ENCODE data around the gene ADK. TPM values are rescaled to one million over a fixed set of nuclear protein-coding genes. Genes with fewer than 3 reads are reported as not detected.

ADK gene
- total and polyA plus RNA-seq, 2 donors (not counting 3 experiments of a cell fraction or from before 2014, with no cell fraction given), result 11.7 to 46.5 TPM

DNA sequence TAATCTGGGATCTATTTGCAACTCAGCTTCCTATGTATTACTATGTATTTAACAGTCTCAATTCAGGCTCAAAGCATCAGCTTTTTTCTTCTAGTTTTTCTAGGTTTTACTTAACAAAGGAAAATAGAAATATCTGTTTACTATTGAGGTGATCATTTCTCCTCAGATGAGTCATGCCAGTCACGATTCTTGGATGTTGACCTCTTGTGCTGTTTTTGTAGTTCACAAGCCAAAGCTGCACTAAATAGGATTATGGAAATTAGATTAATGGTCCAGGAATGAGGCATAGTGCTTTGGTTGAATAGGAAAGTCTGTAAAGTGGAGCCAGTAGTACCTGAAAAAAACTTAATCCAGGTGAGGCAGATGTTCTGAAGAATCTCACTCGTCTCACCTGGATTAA lies 477.1 kb downstream of the ADK start:
- TF ChIP-seq FOS (IDR thresholded peaks at IDR 0.05; ENCODE audit: borderline replicate concordance, insufficient read depth, low read length), result peak; percentile 29
- TF ChIP-seq JUN (IDR thresholded peaks at IDR 0.05; ENCODE audit: borderline replicate concordance, insufficient read depth, insufficient read length, low read depth), result peak; percentile 9
- no peak for TF ChIP-seq EZH2 (IDR thresholded peaks at IDR 0.05; ENCODE audit: borderline replicate concordance, low read depth, low read length, severe bottlenecking)
- no peak overlapping the region for H3K4me2 ChIP-seq (ENCODE audit: insufficient read depth, low read length)
- no peak overlapping the region for H2AFZ ChIP-seq (ENCODE audit: low read depth, low read length)
- H3K9me1 ChIP-seq (replicated peaks; ENCODE audit: control insufficient read depth, extremely low read depth, insufficient read depth, low read length), result no peaks in the 10 kb centered on the region
- ChIA-PET POLR2A (interaction anchor here (0.5 kb wide), 1 partner anchor 177 kb away, joined by 5 read pairs; no protein-coding TSS in a partner anchor), CTCF (interaction anchor here (1.5 to 1.7 kb wide), 3 partner anchors 10 to 45 kb away, joined by 3 to 6 read pairs (median 3); no protein-coding TSS in a partner anchor)
- no peaks in the 10 kb centered on the region for H3K27me3 ChIP-seq (ENCODE audit: control insufficient read depth in 2 of 2, insufficient read depth in 2 of 2, low read length in 2 of 2)
- peak; percentile 56 for DNase-seq (ENCODE audit: low read depth, low spot score)
- no peak overlapping the region for H3K27ac ChIP-seq (ENCODE audit: insufficient read depth, low read depth, low read length)
- no peak overlapping the region for H3K4me3 ChIP-seq (replicated peaks in 1 of 3; ENCODE audit: insufficient read depth in 1 of 3, low read depth in 1 of 3, low read length in 3 of 3)
- intact Hi-C loops (cut with micrococcal nuclease) (no loop called here), dilution Hi-C loops (cut with MboI; ENCODE audit: extremely low pct_ligation_motif_present, low sequenced_read_pairs) (no loop called here)
- no peak overlapping the region for H3K9ac ChIP-seq (replicated peaks; ENCODE audit: extremely low read depth, insufficient read depth, low read length)
- H3K4me1 ChIP-seq (ENCODE audit: control insufficient read depth, extremely low read depth, insufficient read depth, low read length), result no peaks in the 10 kb centered on the region
- H3K9me3 ChIP-seq (replicated peaks; ENCODE audit: control insufficient read depth, insufficient read depth, low read length), result no peaks in the 10 kb centered on the region
- no peaks in the 10 kb centered on the region for H3K79me2 ChIP-seq (ENCODE audit: control insufficient read depth, insufficient read depth, low read length)
- BruUV-seq (replicated peaks), result no TSS peak
- no peaks in the 10 kb centered on the region for H3K36me3 ChIP-seq (ENCODE audit: control insufficient read depth in 2 of 2, extremely low read depth in 1 of 2, insufficient read depth in 2 of 2, low read length in 2 of 2)
- H4K20me1 ChIP-seq (replicated peaks; ENCODE audit: control insufficient read depth, extremely low read depth, insufficient read depth, low read length), result no peaks in the 10 kb centered on the region
- FAIRE-seq, result no peak

DNA sequence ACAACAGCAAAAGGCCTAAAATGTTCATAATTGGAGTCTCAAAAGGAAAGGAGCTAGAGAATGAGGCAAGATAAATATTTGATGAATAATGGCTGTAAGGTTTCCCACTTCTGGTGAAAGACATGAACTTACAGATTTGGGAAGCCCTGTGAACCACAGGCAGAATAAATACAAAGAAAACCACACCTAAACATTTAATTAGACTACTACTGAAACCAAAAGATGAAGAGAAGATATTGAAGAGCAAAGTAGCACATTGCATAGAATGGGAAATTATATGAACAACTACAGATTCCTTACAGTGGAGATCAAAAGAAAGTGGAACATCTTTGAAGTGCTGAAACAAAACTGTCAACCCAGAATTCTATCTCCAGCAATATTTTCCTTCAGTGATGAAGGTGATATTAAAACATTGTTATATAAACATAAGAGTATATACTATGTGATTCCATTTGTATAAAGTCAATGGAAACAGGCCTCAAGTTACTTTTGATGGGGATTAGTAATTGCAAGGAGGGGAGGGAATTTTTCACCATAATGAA lies 484.0 kb downstream of the ADK start:
- Histone ChIP-seq H3K9ac (replicated peaks; ENCODE audit: extremely low read depth, insufficient read depth, low read length) (no peak overlapping the region), H3K4me3 (replicated peaks in 1 of 3; ENCODE audit: insufficient read depth in 1 of 3, low read depth in 1 of 3, low read length in 3 of 3) (no peak overlapping the region), H3K9me1 (replicated peaks; ENCODE audit: control insufficient read depth, extremely low read depth, insufficient read depth, low read length) (no peaks in the 10 kb centered on the region), H3K4me2 (ENCODE audit: insufficient read depth, low read length) (no peak overlapping the region), H2AFZ (ENCODE audit: low read depth, low read length) (no peak overlapping the region), H4K20me1 (replicated peaks; ENCODE audit: control insufficient read depth, extremely low read depth, insufficient read depth, low read length) (no peaks in the 10 kb centered on the region), H3K9me3 (replicated peaks; ENCODE audit: control insufficient read depth, insufficient read depth, low read length) (no peaks in the 10 kb centered on the region), H3K4me1 (ENCODE audit: control insufficient read depth, extremely low read depth, insufficient read depth, low read length) (no peaks in the 10 kb centered on the region), H3K27ac (ENCODE audit: insufficient read depth, low read depth, low read length) (no peak overlapping the region), H3K79me2 (ENCODE audit: control insufficient read depth, insufficient read depth, low read length) (no peaks in the 10 kb centered on the region), H3K27me3 (ENCODE audit: control insufficient read depth in 2 of 2, insufficient read depth in 2 of 2, low read length in 2 of 2) (no peaks in the 10 kb centered on the region), H3K36me3 (ENCODE audit: control insufficient read depth in 2 of 2, extremely low read depth in 1 of 2, insufficient read depth in 2 of 2, low read length in 2 of 2) (no peaks in the 10 kb centered on the region)
- no TSS peak for BruUV-seq (replicated peaks)
- DNase-seq (ENCODE audit: low read depth, low spot score) (no peak), FAIRE-seq (no peak)
- intact Hi-C loops (cut with micrococcal nuclease) (no loop called here), dilution Hi-C loops (cut with MboI; ENCODE audit: extremely low pct_ligation_motif_present, low sequenced_read_pairs) (no loop called here)
- no peak for TF ChIP-seq FOS (IDR thresholded peaks at IDR 0.05; ENCODE audit: borderline replicate concordance, insufficient read depth, low read length)
- no peak for TF ChIP-seq GATA2 (IDR thresholded peaks at IDR 0.05; ENCODE audit: insufficient read depth, insufficient read length, low read depth, low read length)
- TF ChIP-seq MYC (IDR thresholded peaks at IDR 0.05; ENCODE audit: low read depth, low read length), result no peak
- TF ChIP-seq, protein P1, sequence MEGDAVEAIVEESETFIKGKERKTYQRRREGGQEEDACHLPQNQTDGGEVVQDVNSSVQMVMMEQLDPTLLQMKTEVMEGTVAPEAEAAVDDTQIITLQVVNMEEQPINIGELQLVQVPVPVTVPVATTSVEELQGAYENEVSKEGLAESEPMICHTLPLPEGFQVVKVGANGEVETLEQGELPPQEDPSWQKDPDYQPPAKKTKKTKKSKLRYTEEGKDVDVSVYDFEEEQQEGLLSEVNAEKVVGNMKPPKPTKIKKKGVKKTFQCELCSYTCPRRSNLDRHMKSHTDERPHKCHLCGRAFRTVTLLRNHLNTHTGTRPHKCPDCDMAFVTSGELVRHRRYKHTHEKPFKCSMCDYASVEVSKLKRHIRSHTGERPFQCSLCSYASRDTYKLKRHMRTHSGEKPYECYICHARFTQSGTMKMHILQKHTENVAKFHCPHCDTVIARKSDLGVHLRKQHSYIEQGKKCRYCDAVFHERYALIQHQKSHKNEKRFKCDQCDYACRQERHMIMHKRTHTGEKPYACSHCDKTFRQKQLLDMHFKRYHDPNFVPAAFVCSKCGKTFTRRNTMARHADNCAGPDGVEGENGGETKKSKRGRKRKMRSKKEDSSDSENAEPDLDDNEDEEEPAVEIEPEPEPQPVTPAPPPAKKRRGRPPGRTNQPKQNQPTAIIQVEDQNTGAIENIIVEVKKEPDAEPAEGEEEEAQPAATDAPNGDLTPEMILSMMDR (IDR thresholded peaks at IDR 0.05; ENCODE audit: extremely low read depth in 1 of 2, insufficient read depth in 1 of 2, low read depth in 1 of 2, low read length in 2 of 2), result no peak
- TF ChIP-seq POLR2A (IDR thresholded peaks at IDR 0.05; ENCODE audit: low read depth, low read length), result no peak
- no peak for TF ChIP-seq EZH2 (IDR thresholded peaks at IDR 0.05; ENCODE audit: borderline replicate concordance, low read depth, low read length, severe bottlenecking)
- TF ChIP-seq POLR2AphosphoS5 (IDR thresholded peaks at IDR 0.05; ENCODE audit: insufficient read depth, low read depth, low read length), result no peak
- TF ChIP-seq JUN (IDR thresholded peaks at IDR 0.05; ENCODE audit: borderline replicate concordance, insufficient read depth, insufficient read length, low read depth), result no peak
- ChIA-PET POLR2A (no interaction called here), CTCF (no interaction called here)

Measured in endothelial cell of umbilical vein (primary cell).